ENCODE results near the gene TMEM202. TPM values are rescaled to one million over a fixed set of nuclear protein-coding genes. Genes with fewer than 3 reads are reported as not detected.

TMEM202 gene
- total and polyA plus RNA-seq, 2 of the 4 experiments (the other 2 are of a cell fraction) = not detected

- BruUV-seq (replicated peaks) = no TSS peak
- DNase-seq (no peak), ATAC-seq (ENCODE audit: low read depth) (no peak)
- no peak overlapping the region for H2AK9ac ChIP-seq (replicated peaks; ENCODE audit: low read depth, low read length, poor library complexity)
- no peaks in the 10 kb centered on the region for H3K4me1 ChIP-seq (ENCODE audit: control insufficient read depth, insufficient read depth, low read length)
- no peaks in the 10 kb centered on the region for H3K79me1 ChIP-seq (ENCODE audit: low read depth in 1 of 2, low read length in 2 of 2)
- no peak overlapping the region for H4K91ac ChIP-seq (ENCODE audit: insufficient read depth, low read depth, low read length)
- H3K36me3 ChIP-seq (ENCODE audit: control insufficient read depth, insufficient read depth, low read length) = no peaks in the 10 kb centered on the region
- no peak overlapping the region for H2BK120ac ChIP-seq (ENCODE audit: low read depth, low read length)
- no peak overlapping the region for H4K8ac ChIP-seq (ENCODE audit: low read depth in 2 of 2, low read length in 2 of 2)
- no peak overlapping the region for H3K27ac ChIP-seq (ENCODE audit: insufficient read depth, low read length)
- no peak overlapping the region for H2AK5ac ChIP-seq (ENCODE audit: low read depth, low read length)
- H3K9ac ChIP-seq (ENCODE audit: low read depth, low read length) = no peak overlapping the region
- no peak overlapping the region for H3K23ac ChIP-seq (ENCODE audit: low read depth, low read length)
- POLR2A ChIA-PET (ENCODE audit: unreplicated experiment) = no interaction called here
- no peak overlapping the region for H3K14ac ChIP-seq (replicated peaks; ENCODE audit: low read depth, low read length)
- intact Hi-C loops (cut with micrococcal nuclease) = no loop called here
- no peak overlapping the region for H3K4me3 ChIP-seq (ENCODE audit: insufficient read depth, low read depth, low read length)
- no peak overlapping the region for H2BK15ac ChIP-seq (ENCODE audit: low read depth, low read length)
- H3K56ac ChIP-seq (ENCODE audit: extremely low read depth, insufficient read depth, low read length) = no peak overlapping the region
- H3K9me3 ChIP-seq (ENCODE audit: control insufficient read depth, insufficient read depth, low read length) = no peaks in the 10 kb centered on the region
- in situ Hi-C loops (cut with MboI; ENCODE audit: low sequenced_read_pairs) = no loop called here
- H3K27me3 ChIP-seq (ENCODE audit: control insufficient read depth, insufficient read depth, low read length) = peaks cover 29% of the 10 kb centered on the region
- no peak overlapping the region for H4K5ac ChIP-seq (ENCODE audit: low read depth, low read length)
- H3K4me2 ChIP-seq (ENCODE audit: low read depth, low read length) = no peak overlapping the region
- no peak overlapping the region for H2BK5ac ChIP-seq (ENCODE audit: low read depth, low read length, poor library complexity, severe bottlenecking)
- H4K20me1 ChIP-seq (ENCODE audit: insufficient read depth, low read length) = no peaks in the 10 kb centered on the region
- H2BK20ac ChIP-seq (ENCODE audit: low read depth, low read length) = no peak overlapping the region
- no peak overlapping the region for H2AFZ ChIP-seq (replicated peaks; ENCODE audit: low read length, poor library complexity)
- no peaks in the 10 kb centered on the region for H3K9me1 ChIP-seq (ENCODE audit: insufficient read depth, low read length)
- no peak for TF ChIP-seq MXI1 (IDR thresholded peaks at IDR 0.05; ENCODE audit: borderline replicate concordance, low read depth, low read length)
- TF ChIP-seq MAFK (IDR thresholded peaks at IDR 0.05; ENCODE audit: low read depth, low read length) = no peak
- no peak for TF ChIP-seq CHD1 (IDR thresholded peaks at IDR 0.05; ENCODE audit: low read depth, low read length)
- no peak for TF ChIP-seq BHLHE40 (IDR thresholded peaks at IDR 0.05; ENCODE audit: low read depth, low read length)
- no peak for TF ChIP-seq CEBPB (IDR thresholded peaks at IDR 0.05; ENCODE audit: low read depth, low read length)
- dilution Hi-C loops (cut with HindIII; ENCODE audit: low sequenced_read_pairs, unreplicated experiment) = no loop called here
- no peak overlapping the region for H3K18ac ChIP-seq (ENCODE audit: low read depth, low read length)
- CTCF ChIA-PET = no interaction called here
- no peak overlapping the region for H3K4ac ChIP-seq (ENCODE audit: low read depth, low read length)
Measured at GRCh38 chr15:72387741-72388140, 10.4 kb upstream of the TMEM202 start.
